Mucosa of gallbladder (tissue), 1 donor: ENCODE results near the gene KIAA0586. TPM values are rescaled to one million over a fixed set of nuclear protein-coding genes. Genes with fewer than 3 reads are reported as not detected.

Experiments used
- DNase-seq: peaks from one replicate; pipeline ENCODE4 v3.0.0-alpha.2; 2020; ENCODE audit warnings: low spot score
- total RNA-seq: library from RNA; stranded (reverse); gene quantifications from one replicate; pipeline ENCODE4 v1.2.1, GENCODE V29; 2021
- donor health status: DM: no; HTN: no; CAD: no.

KIAA0586 gene
- total RNA-seq, 1 donor from 2014 or later = 16.0 TPM

- DNase-seq = no peak
Observed at GRCh38 chr14:58598028-58598803, 170.7 kb downstream of the KIAA0586 start.

GRCh38 chr14:58598804-58599525 lies 171.4 kb downstream of the KIAA0586 start:
- no peak for DNase-seq

- DNase-seq = no peak
Observed at GRCh38 chr14:58599707-58600106, 172.2 kb downstream of the KIAA0586 start.

Other genes starting within 250 kb of the KIAA0586 start
- gene ACTR10, start 227.6 kb upstream of the KIAA0586 start, total RNA-seq = 52.5 TPM
- gene PSMA3, start 182.9 kb upstream of the KIAA0586 start, total RNA-seq = 91.2 TPM
- 25.3 TPM for gene ARID4A, start 129.2 kb upstream of the KIAA0586 start, total RNA-seq
- not detected for gene TOMM20L, start 31.8 kb upstream of the KIAA0586 start, total RNA-seq
- gene TIMM9, start 188 bp upstream of the KIAA0586 start, total RNA-seq = 29.8 TPM
- gene DACT1, start 210.2 kb downstream of the KIAA0586 start, total RNA-seq = 19.8 TPM